NCI-H2227 treated with DMSO at 0.1 percent for 48 hours (cell line): ENCODE data around the gene PREX1.
"Not testable (repeated sequence)": the region's sequence is repeated elsewhere in the genome, so short reads cannot be mapped to it uniquely, and the experiment has no call there.

Experiments
- DNase-seq: peaks from one replicate; lab custom pipeline; 2025; lab: John Stamatoyannopoulos, UW

The PREX1 gene

DNA sequence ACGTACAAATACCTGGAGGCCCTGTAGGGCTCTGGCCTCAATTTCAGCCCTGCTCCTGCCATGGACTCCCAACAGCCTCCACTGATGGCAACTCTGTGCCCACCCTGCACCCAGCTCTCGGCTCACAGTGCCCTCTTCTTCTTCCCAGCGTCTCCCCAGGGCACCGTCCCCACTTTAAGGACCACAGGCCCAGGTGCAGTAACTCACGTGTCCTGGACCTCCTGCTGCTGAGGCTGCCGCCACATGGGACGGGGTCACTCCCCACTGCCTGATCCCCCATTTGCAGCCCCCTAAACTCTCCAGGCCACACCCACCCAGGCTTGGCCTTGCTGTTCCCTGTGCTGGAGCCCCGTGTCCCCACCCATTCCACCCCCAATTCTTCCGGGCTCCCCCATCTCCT, 223.4 kb downstream of the PREX1 start:
- no peak for DNase-seq

DNA sequence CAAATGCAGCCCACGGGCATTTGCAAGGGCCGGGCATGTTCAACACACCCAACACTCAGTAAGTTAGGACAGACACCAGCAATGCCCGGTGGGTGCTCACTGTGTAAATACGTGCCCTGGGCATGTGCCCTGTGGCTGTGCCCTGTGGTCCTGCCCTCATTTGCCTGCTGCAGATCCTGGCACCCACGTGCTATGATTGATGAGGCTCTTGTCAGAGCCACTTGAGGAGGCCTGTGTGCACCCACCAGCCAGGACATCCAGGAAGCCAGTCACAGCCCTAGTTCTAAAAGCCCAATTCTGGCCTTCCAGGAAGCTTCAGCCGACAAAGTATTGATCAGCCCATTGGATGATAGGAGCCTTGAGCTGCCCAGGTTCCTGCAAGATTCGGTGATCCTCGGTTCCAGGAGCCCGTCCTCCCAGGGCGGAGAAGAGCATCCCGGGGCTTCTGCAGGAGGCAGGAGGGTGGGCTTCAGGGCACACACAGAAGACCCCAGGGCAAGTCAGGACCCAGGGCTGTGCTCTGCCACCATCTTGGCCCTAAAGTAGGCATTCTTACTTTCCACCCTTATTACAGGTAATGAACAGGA, 223.9 kb downstream of the PREX1 start:
- no peak for DNase-seq

DNA sequence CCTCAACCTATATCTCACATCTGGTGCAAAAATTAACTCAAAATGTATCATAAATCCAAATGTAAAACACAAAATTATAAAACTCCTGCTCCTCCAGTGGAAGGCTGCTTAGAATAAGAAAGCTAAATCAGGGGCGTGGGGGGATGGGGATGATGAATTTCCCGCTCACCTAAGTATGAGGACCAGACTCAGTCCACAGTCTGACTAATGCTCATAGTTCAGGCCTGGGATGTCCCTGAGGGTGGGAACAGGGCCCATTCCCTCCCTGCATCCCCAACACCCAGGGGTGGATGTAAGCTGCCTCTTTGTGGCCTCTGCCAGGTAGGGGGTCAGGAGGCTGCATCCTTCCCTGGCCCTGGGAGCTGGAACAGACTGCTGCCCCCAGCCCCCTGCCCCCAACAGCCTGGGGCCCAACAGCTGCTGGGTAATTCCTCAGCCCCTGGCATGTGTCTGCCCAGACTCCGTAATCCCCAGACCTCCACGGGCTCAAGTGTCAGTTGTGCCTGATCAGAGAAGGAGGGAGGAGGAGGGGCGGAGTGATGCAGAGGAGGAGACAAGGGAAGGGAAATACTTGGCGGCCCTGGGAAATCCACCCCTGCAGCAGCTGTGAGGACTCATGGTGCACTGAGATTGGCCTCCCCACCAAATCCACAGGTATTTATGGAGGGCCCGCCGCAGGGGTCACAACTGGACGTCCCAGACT, 224.5 kb downstream of the PREX1 start:
- DNase-seq, result no peak

DNA sequence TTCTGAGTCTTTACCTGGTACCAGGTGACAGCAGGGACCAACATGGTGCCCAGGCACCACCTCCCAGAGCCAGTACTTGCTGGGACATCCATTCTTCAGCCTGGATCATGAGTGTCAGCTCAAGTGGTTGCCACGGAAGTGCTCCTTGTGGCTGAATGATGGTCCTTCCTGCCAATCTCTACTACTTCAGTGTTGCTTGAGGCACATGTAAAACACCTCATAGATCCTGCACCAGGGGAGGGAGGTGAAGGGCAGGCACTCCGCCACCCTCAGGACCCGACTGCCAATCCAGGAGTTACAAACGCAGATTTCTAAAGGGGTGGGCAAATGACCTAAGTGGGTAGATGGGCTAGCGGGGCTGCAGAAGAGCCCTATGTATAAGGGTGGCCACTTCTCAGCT, 226.0 kb downstream of the PREX1 start:
- DNase-seq, result no peak

DNA sequence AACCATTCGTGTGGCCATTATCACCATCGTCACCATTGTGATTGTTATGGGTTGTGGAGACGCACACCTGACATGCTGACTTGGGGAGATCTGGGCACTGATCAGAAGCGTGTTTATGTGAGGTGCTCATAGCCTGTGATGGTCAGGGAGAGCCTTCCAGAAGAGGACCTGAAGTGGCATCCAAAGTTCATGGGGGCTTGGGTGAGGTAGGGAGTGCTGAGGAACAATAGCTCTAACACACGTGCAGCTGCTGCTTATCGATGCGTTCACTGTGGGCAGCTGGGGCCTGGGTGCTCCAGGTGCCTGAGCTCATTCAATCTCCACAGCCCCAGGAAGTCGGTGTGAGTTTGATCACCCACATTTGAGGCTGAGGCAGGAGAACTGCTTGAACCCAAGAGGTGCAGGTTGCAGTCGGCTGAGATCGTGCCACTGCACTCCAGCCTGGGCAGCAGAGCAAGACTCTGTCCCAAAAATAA, 227.3 kb downstream of the PREX1 start:
- DNase-seq, result no peak

DNA sequence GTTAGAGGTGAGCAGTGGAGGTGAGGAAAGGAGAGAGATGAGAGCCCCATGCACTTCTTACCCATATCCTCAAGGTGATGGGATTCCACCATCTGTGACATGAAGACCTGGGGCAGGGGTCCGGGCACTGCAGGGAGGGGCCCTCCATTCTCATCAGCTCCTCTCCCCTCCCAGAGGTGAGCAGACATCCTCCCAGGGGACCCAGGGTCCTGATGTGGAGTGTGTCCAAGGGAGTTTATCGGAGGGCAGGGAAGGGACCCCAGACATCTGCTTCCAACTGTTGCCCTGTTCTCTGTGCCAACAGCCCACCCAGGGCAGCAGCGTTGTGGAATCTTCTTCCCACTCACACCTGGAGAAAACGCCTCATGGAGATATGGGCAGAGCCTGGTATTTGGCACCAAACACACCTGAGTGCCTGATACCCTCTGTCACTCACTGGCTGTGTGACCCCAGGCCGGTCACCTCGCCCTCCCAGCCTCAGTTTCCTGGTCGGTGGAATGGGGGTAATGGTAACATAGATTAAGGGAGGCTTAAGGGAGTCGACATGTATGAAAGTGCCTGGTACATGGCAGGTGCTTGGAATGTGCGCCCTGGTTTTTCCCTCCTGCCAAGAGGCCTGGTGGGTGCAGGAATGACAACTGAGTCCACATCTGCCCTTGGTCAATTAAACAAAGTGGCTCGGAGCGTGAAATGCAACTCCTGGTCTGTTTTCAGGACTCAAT, 227.9 kb downstream of the PREX1 start:
- no peak for DNase-seq

DNA sequence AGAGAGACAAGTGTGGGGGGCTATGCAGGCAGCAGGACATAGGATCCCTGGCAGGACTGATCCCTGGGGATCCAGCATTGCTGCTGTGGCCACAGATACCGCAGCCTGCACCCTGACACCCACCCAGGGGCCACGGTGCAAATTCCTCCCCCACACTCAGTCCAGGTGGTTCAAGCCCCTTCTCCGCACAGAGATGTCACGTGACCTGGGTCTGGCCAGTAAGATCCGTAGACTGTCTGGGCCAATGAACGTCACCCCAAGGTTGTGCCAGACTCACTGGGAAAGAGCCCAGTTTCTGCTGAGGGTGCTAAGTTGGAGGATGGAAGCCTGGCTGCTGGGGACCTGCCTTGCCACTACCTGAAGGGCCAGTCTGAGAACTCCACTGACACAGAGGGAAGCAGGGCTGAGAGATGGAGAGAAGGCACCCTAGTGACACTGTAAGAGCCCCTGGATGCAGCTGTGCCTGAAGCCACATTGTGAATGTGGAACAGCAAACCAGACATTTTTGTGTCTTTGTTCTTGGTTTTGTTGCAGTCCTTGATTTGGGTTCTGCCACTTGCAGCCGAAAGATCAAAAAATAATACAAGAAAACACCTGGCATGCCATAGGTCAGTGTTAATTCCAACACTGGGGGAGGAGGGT, 228.6 kb downstream of the PREX1 start:
- no peak for DNase-seq

DNA sequence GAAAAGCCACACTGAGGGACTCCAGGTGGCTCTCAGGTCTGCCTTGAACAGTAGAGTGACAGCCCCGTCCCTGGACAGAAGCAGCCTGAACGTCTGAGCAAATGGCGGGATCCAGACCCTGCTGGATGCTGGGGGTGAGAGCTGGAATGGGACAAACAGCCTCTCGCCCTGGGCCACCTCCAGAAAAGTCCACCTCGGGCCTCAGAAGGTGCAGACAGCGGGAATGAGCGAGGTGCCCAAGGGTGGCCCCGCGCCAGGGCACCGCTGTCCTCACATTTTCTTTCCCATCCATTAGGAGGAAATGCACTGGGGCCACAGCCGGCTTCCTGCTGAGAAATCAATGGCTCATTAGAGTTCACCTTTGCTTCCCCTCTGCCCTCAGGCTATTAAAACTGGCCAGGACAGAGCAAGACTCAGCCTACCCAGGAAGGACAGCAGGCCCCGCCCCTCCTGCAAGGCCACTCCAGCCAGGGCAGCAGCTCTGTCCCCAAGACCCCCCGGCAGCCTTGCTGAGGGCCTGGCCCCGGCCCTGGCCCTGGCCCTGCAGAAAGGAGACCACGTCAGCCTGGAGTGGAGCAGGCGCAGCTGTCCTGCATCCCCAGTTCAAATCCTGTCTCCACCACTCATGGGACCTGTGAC, 229.4 kb downstream of the PREX1 start:
- not testable (repeated sequence) for DNase-seq

DNA sequence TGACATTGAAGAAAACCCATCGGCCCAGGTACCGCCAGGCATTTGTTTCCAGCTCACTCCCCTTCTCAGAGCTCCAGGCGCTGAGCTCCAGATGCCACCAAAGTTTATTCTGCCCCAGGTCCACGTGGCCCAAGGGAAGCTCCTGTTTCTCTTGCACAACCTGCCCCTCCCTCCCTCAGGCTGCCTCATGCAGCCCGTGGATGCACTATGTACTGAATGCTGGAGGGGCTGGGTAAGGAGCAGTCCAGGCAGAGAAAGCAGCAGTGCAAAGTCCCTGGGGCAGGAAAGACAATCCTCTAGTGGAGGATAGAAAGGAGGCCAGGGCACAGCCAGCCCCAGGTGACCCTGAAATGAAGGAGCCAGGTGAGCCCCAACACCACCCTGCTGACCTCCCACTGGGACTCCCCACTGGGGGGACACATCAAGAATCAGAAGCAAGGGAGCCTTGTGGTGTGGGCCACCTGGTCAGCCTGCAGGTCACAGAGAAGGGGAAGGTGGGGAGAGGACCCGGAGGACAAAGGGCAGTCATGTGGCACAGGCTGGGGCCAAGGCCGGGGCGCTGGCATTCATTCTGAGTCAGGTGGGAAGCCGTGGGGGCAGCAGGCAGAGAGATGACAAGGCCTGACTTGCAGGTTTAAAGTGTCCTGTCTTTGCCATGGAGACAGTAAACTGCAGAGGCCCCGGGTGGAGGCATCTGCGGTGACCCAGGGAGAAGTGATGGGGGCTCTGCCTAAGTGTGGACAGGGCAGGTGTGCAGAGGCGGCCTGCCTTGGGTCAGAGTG, 230.1 kb downstream of the PREX1 start:
- no peak for DNase-seq

DNA sequence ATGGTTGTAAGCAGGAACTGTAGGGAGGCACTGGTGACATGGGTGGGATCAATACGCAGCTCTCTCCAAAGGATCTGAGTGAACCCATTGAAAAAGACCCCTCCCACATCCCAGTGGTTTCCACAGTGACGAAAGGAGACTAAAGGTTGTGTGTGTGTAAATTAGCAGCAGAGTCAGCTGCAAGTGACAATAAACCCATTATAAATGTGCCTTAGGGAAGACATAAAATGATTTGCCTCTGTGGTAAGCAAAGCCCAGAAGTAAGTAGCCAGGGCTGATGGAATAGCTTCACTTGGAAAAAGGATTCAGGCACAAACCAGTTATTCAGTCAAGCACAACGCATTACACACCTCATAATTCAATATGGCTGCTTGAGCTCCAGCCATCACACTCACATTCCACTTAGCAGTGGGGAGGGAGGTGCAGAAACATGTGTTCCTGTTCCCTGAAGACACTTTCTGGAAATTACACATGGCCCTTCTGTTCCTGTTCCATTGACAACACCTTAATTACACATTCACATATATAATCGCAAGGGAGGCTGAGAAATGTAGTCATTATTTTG, 231.4 kb downstream of the PREX1 start:
- no peak for DNase-seq

DNA sequence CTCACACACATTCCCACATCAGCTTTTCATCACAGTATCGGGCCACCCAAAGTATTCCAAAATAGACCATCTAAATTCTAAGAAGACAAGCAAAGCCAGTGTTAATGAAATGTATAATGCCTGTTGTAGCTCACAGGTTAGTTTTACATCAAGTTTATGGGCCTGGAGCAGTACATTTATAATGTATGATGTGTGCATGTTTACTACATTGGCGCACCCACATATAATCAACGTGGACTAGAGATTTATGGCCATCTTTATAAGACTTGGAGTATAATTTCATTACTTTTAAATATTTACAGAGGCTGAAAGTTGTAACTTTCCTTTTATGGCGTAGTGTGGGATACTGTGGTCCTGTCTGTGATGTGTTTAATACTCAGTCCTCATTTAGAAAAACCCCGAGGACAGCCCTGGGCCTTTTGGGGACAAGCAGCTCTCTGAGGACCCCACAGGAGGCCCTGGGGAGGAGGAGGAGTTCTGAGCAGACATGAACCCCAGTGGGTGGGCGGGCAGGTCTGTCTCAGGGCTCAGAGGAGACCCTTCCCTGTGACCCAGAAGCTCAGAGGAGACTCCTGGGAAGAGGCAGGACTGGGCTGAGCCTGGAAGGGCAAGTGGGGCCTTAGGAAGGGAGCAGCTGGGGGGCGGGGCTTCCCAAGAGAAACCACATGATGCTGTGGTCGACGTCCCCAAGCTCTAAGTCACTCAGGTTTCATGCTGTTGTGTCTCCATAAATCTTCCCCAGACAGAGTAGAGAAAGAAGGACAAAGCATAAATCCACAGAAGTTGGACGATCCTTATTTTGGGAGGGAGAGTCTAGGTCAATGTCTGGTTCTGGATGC, 232.1 kb downstream of the PREX1 start:
- DNase-seq, result no peak

DNA sequence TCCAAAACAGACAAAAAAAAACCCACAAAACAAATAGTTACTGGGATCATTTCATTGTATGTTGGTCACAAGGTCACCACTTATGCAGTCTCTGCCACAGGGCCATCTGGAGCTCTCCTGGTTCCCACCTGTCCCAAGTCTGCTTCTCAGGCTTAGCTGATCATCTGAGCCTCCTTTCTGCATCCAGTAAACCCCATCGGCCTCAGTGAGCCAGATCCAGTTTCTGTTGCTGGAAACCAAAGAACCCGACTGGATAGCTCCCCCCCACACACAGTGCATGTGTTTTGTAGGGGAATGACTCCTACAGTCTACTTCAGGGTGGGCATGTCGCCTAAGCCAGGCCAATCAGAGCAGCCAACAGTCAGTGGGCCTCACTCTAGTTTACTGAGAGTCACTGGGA, 233.3 kb downstream of the PREX1 start:
- DNase-seq, result no peak

DNA sequence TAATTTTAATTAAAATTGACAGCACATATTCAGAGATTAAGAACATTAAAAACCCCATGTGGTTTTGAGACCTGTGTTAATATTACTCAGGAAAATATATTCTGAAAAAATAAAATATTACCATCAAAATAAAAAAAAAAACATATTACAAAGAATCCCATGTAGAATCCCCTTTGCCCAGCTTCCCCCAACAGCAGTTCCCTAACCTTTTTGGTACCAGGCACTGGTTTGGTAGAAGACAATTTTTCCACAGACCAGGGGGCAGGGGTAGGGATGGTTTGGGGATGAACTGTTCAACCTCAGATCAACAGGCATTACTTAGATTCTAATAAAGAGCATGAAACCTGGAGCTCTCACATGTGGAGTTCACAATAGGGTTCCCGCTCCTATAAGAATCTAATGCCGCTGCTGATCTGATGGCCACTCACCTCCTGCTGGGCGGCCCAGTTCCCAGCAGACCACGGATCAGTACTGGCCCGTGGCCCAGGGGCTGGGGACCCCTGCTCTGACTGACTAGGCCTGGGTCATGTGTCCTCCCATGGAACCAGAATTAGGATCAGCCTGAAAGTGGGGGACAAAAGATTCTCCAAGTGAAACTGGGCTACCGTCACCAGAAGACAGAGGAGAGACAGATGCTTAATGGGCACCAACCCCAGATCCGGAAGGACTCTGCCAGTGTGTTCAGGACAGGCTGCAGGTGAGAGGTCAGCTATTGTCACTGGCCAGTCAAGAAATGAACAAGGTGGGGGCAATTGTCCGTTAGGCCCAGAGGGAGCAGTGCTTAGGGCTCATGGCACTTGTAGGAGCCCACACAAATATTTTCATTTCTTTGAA, 235.5 kb downstream of the PREX1 start:
- no peak for DNase-seq

DNA sequence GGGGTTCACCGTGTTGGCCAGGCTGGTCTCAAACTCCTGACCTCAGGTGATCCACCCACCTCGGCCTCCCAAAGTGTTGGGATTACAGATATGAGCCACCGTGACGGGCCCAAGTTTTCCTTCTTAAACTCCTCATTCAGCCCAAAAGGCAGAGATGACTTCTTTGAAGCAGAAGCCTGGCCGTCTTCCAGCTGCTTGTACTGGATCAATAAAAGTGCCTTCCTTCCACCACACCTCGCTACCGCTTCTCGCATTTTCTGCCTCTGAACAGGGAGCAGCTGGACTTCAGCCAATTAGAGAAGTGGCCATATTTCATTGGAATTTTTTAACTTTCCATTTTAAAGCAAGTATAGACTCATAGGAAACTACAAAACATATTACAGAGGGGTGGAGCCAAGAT, 241.1 kb downstream of the PREX1 start:
- DNase-seq, result no peak

DNA sequence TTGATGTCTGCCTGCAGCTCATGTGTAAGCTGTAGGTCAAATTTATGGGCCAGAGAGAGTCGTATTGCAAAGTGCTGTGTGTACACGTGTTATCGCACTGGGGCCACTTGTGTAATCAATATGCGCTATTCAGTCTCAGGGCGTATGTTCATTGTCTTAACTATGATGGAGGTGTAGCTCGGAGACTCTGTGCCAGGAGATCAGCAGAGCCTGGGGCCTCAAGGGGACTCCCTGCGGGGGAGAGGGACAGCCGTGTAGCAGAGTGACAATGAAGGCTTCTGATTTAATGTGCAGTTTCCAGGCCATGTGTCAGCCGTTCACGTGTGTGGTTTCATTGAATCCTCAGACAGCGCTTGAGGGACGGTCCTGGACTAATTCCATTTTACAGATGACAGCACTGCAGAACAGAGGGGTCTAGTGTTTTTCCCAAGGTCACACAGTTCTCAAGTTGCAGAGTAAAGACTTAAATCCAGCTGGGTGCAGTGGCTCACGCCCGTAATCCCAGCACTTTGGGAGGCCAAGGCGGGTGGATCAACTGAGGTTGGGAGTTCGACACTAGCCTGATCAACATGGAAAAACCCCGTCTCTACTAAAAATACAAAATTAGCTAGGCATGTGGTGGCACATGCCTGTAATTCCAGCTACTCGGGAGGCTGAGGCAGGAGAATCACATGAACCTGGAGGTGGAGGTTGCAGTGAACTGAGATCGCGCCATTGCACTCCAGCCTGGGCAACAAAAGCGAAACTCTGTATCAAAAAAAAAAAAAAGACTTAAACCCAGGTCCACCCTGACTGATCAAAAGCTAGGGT, 242.5 kb downstream of the PREX1 start:
- no peak for DNase-seq

DNA sequence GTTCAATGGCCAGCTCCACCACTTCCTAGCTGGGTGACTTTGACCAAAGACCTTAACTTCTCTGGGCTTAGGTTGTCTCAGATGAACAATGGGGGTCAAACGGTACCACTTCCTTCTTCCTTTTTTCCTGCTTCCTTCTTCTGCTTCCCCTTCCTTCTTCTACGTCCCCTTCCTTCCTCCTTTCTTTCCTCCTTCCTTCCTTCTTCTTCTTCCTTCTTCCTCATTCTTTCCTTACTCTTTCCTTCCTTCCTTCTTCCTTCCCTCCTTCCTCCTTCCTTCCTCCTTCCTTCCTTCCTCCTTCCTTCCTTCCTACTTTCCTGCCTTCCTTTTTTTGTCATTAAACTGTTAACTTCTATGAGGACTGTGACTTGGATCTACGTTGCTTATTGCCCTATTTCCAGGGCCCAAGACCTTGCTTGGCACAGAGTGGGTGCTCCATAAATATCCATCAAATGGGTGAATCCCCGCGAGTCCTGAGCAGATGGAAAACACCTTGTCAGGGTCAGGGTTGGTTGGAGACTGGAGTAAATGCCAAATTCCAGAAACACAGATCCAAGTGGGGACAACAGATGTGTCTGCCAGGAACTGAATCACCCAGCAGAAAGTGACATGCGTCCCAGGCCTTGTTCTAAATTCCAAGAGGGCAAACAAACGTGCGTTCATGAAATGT, 243.3 kb downstream of the PREX1 start:
- no peak for DNase-seq

DNA sequence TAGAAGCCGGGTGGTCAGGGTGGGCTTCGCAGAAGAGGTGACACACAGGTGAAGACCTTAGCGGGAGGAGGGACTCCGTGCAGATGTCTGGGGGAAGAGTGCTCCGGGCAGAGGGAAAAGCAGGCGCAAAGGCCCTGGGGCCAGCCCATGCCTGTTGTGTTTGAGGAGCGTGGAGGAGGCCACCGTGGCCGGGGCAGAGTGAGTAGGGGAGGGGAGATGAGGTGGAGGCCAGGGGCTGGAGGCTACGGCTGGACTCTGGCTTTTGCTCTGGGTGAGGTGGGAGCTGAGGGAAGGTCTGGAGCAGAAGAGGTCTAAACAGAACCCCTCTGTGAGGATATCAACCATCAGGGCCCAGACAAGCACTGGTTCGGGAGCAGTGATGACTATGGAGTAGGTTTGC, 244.0 kb downstream of the PREX1 start:
- no peak for DNase-seq

DNA sequence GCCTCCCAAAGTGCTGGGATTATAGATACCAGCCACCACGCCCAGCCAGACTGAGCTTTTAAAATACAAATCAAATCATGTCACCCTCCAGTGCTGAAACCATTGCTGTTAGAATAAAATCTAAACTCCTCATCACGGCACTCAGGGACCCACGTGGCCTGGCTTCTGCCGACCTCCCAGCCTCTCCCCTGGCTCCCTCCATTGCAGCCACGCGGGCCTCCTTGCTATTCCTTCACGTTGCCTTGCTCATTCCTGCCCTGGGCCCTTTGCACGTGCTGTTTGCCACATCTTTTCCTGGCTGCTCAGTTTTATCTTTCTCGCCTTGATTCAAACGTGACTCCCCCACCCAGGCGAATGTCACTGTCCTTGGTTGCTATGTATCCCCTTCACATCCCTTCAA, 244.6 kb downstream of the PREX1 start:
- DNase-seq, result no peak
